Transverse colon (tissue), 4 donors: ENCODE data around the gene ME1. TPM values are rescaled to one million over a fixed set of nuclear protein-coding genes. Genes with fewer than 3 reads are reported as not detected.

Experiments
- DNase-seq: peaks from one replicate; pipeline ENCODE4 v3.0.0-alpha.2; 2019
- H3K27ac ChIP-seq, 4 donors: fragments of 200-600 bp; sonication (generic); 2 replicates each; pipeline ENCODE4 v1.5.1; 2016 to 2018; ENCODE audit warnings: inconsistent platforms in 4 of 4
- H3K27me3 ChIP-seq: fragments of 200-600 bp; sonication (generic); 2 replicates; pipeline ENCODE4 v1.5.1; 2017; ENCODE audit warnings: inconsistent platforms
- H3K36me3 ChIP-seq, 4 donors: fragments of 200-600 bp; sonication (generic); 2 replicates each; pipeline ENCODE4 v1.5.1; 2017 to 2019; ENCODE audit warnings: inconsistent platforms in 4 of 4
- H3K4me1 ChIP-seq, 4 donors: fragments of 200-600 bp; sonication (generic); 2 replicates each; pipeline ENCODE4 v1.5.1; 2017 to 2020; ENCODE audit warnings: inconsistent platforms in 4 of 4
- H3K4me3 ChIP-seq, 4 donors: fragments of 200-600 bp; sonication (generic); 1 replicate in 1 of 4; 2 replicates in 3 of 4; pipeline versions ENCODE4 v1.5.1 to v1.6.1; 2017 to 2019; ENCODE audit warnings: inconsistent platforms in 4 of 4
- H3K9me3 ChIP-seq, 2 donors: fragments of 200-600 bp; sonication (generic); 2 replicates each; pipeline ENCODE4 v1.5.1; 2017 to 2019; ENCODE audit warnings: inconsistent platforms in 2 of 2
- EP300 ChIP-seq: sonication (generic); formaldehyde crosslinking; IDR thresholded peaks from one replicate; pipeline ENCODE4 v1.6.1; 2017; ENCODE audit warnings: antibody characterized with exemption, low read depth
- POLR2A ChIP-seq: fragments of 450-650 bp; IDR thresholded peaks from one replicate; pipeline ENCODE4 v1.6.1; 2016; ENCODE audit warnings: antibody characterized with exemption, mild to moderate bottlenecking, moderate library complexity
- POLR2AphosphoS5 ChIP-seq, 3 donors: sonication (generic); formaldehyde crosslinking; IDR thresholded peaks; one replicate each; pipeline ENCODE4 v1.6.1; 2016; ENCODE audit warnings: antibody characterized with exemption in 3 of 3
- WGBS, 2 donors: methylation state at CpG; one replicate each; pipeline ENCODE4 v1.1.5; 2018; ENCODE audit warnings: low coverage in 1 of 2; 5-methylcytosine and 5-hydroxymethylcytosine counted together
- in situ Hi-C, 4 donors: fragments of 200-750 bp; cut with MboI; loops; one replicate each; pipeline versions ENCODE4 v1.15.0 to v1.15.1; 2017; ENCODE audit warnings: low sequenced_read_pairs in 3 of 4, low pct_ligation_motif_present in 1 of 4, low pct_unique_long_range_greater_than_20kb in 1 of 4
- intact Hi-C: fragments of 100-400 bp; cut with DNase I; formaldehyde crosslinking; loops from one replicate; pipeline ENCODE4 v1.15.1; 2023; ENCODE audit warnings: low total_unique reads
- total RNA-seq, 4 donors: library from RNA; depleted of rRNA; stranded (reverse); fragments of >200 nt; gene quantifications; one replicate each; pipeline ENCODE4 v1.1.0, GENCODE V29; 2016
- TF ChIP-seq, protein P1 (sequence below), 5 experiments: fragments of 200-600 bp in 3 of 5; fragments of 450-650 bp in 2 of 5; sonication (generic) in 3 of 5; IDR thresholded peaks; 1 replicate in 2 of 5; 2 replicates in 3 of 5; pipeline ENCODE4 v1.5.1; 2016 to 2017; ENCODE audit warnings: antibody characterized with exemption in 5 of 5, inconsistent platforms in 3 of 5, mild to moderate bottlenecking in 2 of 5, moderate library complexity in 1 of 5

ME1 gene
- total RNA-seq, 4 donors from 2014 or later = 1.9 to 36.6 (median 6.0) TPM

DNA sequence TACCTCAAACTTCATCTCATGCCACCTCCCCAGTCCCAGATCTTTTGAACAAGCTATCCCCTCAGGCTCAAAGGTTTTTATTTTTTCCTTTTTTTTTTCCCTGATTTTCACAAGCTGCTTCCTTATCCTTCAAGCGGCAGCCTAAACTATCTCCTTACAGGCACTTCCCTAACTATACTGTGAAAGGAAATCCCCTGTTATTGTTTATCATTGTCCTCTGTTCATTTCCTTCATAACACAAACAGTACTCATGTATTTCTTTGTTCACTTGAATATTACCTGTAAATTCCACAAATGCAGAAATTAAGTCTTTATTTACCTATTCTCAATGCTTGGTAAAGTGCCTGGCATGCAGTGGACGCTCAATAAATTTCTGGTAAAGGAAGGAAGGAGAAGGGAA is 48.9 kb downstream of the ME1 start:
- Histone ChIP-seq H3K36me3 (no peaks in the 10 kb centered on the region), H3K27ac (no peak overlapping the region), H3K27me3 (no peaks in the 10 kb centered on the region), H3K9me3 (no peaks in the 10 kb centered on the region), H3K4me3 (no peak overlapping the region), H3K4me1 (peaks cover 0 to 6% (median 0%) of the 10 kb centered on the region in 4 donors)
- intact Hi-C loops (no loop called here), in situ Hi-C loops (no loop called here)
- DNase-seq = no peak
- no peak for TF ChIP-seq POLR2AphosphoS5 (IDR thresholded peaks at IDR 0.05)
- TF ChIP-seq EP300 = no peak
- TF ChIP-seq, protein P1, sequence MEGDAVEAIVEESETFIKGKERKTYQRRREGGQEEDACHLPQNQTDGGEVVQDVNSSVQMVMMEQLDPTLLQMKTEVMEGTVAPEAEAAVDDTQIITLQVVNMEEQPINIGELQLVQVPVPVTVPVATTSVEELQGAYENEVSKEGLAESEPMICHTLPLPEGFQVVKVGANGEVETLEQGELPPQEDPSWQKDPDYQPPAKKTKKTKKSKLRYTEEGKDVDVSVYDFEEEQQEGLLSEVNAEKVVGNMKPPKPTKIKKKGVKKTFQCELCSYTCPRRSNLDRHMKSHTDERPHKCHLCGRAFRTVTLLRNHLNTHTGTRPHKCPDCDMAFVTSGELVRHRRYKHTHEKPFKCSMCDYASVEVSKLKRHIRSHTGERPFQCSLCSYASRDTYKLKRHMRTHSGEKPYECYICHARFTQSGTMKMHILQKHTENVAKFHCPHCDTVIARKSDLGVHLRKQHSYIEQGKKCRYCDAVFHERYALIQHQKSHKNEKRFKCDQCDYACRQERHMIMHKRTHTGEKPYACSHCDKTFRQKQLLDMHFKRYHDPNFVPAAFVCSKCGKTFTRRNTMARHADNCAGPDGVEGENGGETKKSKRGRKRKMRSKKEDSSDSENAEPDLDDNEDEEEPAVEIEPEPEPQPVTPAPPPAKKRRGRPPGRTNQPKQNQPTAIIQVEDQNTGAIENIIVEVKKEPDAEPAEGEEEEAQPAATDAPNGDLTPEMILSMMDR (IDR thresholded peaks at IDR 0.05) = no peak
- no peak for TF ChIP-seq POLR2A
- WGBS, 2 donors = 80 to 89% methylated on average over 2 of the region's 2 CpGs

DNA sequence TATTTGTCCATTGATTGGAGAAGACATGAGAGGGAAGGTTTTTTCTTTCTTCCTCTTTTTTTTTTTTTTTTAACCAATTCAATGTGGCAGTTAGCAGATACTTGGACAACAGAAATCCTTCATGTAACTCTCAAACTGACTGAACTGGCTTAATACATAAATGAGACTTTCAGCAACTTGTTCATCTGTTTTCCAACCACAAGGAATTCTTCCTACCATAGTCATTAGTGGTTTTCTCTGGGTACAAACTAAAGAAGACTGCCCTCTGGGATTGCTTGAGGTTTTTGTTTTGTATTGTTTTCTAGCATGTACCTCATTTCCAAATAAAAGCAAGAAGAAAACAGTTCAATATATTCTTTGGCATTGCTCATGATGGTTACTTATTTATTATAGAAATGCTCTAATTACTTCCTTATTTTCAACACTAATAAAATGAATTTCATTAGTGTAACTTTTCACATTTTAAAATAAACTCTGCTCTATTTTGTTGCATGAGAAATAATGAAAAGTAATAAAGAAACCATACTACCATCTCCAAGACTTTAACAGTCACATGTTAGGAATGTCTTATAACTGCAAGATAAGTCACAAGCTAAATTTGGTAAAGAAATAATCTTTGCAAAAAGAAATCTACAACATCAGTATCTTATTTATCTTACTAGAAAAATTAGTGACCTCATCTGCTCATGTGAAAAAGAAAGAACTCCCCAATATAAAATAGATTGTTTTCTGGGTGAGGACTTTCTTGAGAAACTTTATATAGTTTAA is 52.0 kb downstream of the ME1 start:
- TF ChIP-seq POLR2A (no peak), POLR2AphosphoS5 (IDR thresholded peaks at IDR 0.05) (no peak), EP300 (no peak)
- TF ChIP-seq, protein P1 (IDR thresholded peaks at IDR 0.05) = no peak
- Histone ChIP-seq H3K27me3 (no peaks in the 10 kb centered on the region), H3K4me1 (peaks cover 0 to 6% (median 0%) of the 10 kb centered on the region in 4 donors), H3K27ac (no peak overlapping the region), H3K9me3 (no peaks in the 10 kb centered on the region), H3K36me3 (no peaks in the 10 kb centered on the region), H3K4me3 (no peak overlapping the region)
- DNase-seq = no peak
- intact Hi-C loops = no loop called here
- in situ Hi-C loops = no loop called here

DNA sequence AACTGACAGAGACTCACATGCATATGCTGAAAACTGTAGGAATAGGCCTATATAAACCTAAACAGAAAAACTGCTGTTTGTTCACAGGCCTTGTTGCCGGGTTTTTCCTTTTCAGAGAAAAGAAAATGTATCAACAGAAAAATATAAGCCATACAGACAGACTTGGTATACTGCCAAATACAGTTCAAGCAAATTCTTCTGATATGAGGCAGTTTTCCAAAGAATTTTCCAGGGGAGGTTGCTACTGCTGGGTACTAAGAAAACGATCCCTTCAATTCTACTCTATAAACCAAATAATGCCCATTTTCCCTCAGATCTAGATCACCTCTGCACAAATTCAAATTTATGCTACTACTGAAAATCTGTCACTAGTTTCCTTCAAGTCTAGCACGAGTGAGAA is 59.4 kb downstream of the ME1 start:
- intact Hi-C loops (no loop called here), in situ Hi-C loops (no loop called here)
- DNase-seq = no peak
- Histone ChIP-seq H3K4me1 (no peaks in the 10 kb centered on the region), H3K9me3 (no peaks in the 10 kb centered on the region), H3K27ac (no peak overlapping the region), H3K27me3 (no peaks in the 10 kb centered on the region), H3K36me3 (no peaks in the 10 kb centered on the region), H3K4me3 (no peak overlapping the region)
- WGBS, 2 donors = 56 to 58% methylated on average over 3 of the region's 3 CpGs
- TF ChIP-seq, protein P1 (IDR thresholded peaks at IDR 0.05) = no peak
- TF ChIP-seq POLR2A (no peak), EP300 (no peak), POLR2AphosphoS5 (IDR thresholded peaks at IDR 0.05) (no peak)

DNA sequence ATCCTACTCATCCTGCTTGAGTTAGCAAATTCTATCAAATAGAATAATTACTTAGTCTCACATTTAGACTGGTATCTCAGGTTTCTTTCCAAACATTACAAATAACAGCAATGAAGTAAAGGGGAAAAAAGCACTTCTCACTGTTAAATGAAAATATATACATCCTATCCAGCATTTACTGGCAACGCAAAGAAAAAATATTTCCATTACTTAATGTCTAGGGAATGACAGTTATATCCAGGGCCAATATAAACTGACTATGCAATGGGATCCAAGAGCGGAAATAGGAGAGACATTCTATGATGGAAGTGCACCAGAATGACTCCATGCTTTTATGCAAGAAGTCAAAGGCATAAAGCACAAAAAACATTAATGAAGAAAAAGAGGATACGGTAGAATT is 60.3 kb downstream of the ME1 start:
- Histone ChIP-seq H3K4me1 (peaks cover 0 to 4% (median 0%) of the 10 kb centered on the region in 4 donors), H3K27me3 (no peaks in the 10 kb centered on the region), H3K9me3 (no peaks in the 10 kb centered on the region), H3K36me3 (no peaks in the 10 kb centered on the region), H3K27ac (no peak overlapping the region), H3K4me3 (no peak overlapping the region)
- no peak for TF ChIP-seq POLR2A
- TF ChIP-seq POLR2AphosphoS5 (IDR thresholded peaks at IDR 0.05) = no peak
- no peak for TF ChIP-seq EP300
- TF ChIP-seq, protein P1 (IDR thresholded peaks at IDR 0.05) = no peak
- intact Hi-C loops = no loop called here
- DNase-seq = no peak
- in situ Hi-C loops = no loop called here
- 77 to 90% methylated on average over 3 of the region's 3 CpGs for WGBS, 2 donors
